HEK293 (cell line): Measurements from ENCODE around the gene ANO9.

Experiments
- CTCF ChIA-PET: fragments of 350-600 bp; formaldehyde crosslinking; extraction: SDS; loops from one replicate; lab custom pipeline; 2021; ENCODE audit warnings: antibody characterized with exemption; lab: Yijun Ruan, JAX
- POLR2A ChIA-PET: fragments of 300-600 bp; formaldehyde crosslinking; extraction: SDS; loops from one replicate; lab custom pipeline; 2020; ENCODE audit warnings: antibody characterized with exemption, inconsistent platforms; lab: Yijun Ruan, JAX
- H3K27ac ChIP-seq: fragments of 200-500 bp; sonication (Bioruptor generic); 2 replicates; pipeline ENCODE4 v1.5.1; 2014; ENCODE audit warnings: low read depth, low read length, control low read depth, inconsistent platforms; ENCODE audit errors: extremely low read depth
- H3K36me3 ChIP-seq, 2 experiments: fragments of 200-500 bp in 1 of 2; sonication (Bioruptor generic) in 1 of 2; 1 replicate in 1 of 2; 2 replicates in 1 of 2; pipeline ENCODE4 v1.5.1; 2014 to 2017; ENCODE audit warnings: inconsistent platforms in 2 of 2, low read length in 2 of 2; ENCODE audit not compliant: control insufficient read depth in 2 of 2, insufficient read depth in 1 of 2
- H3K4me1 ChIP-seq: fragments of 200-500 bp; sonication (Bioruptor generic); 2 replicates; pipeline ENCODE4 v1.5.1; 2014; ENCODE audit warnings: mild to moderate bottlenecking, low read length, inconsistent platforms; ENCODE audit not compliant: control insufficient read depth, insufficient read depth
- H3K4me3 ChIP-seq: 2 replicates; pipeline ENCODE4 v1.5.1; 2011; ENCODE audit warnings: low read depth, mild to moderate bottlenecking, control low read depth, low read length, moderate library complexity
- H3K9me3 ChIP-seq: fragments of 200-500 bp; sonication (Bioruptor generic); 2 replicates; pipeline ENCODE4 v1.5.1; 2014; ENCODE audit warnings: low read depth, low read length, inconsistent platforms; ENCODE audit not compliant: control insufficient read depth, insufficient read depth
- BCL11A ChIP-seq: fragments of 450-650 bp; formaldehyde crosslinking; IDR thresholded peaks from 2 replicates; pipeline ENCODE4 v1.5.1; 2016; ENCODE audit warnings: low read depth, missing biosample characterization, missing genetic modification characterization
- GFI1B ChIP-seq: fragments of 450-650 bp; formaldehyde crosslinking; IDR thresholded peaks from 2 replicates; pipeline ENCODE4 v1.5.1; 2016; ENCODE audit warnings: missing biosample characterization, missing genetic modification characterization
- GLIS1 ChIP-seq: fragments of 450-650 bp; formaldehyde crosslinking; IDR thresholded peaks from 2 replicates; pipeline ENCODE4 v1.5.1; 2016; ENCODE audit warnings: missing biosample characterization, missing genetic modification characterization
- KLF8 ChIP-seq: fragments of 450-650 bp; formaldehyde crosslinking; IDR thresholded peaks from 2 replicates; pipeline ENCODE4 v1.5.1; 2016; ENCODE audit warnings: missing biosample characterization, missing genetic modification characterization
- KLF9 ChIP-seq: fragments of 450-650 bp; formaldehyde crosslinking; IDR thresholded peaks from 2 replicates; pipeline ENCODE4 v1.5.1; 2016; ENCODE audit warnings: missing biosample characterization, missing genetic modification characterization, low read depth
- SETDB1 ChIP-seq: IDR thresholded peaks from one replicate; pipeline ENCODE4 v1.6.1; 2017; ENCODE audit warnings: mild to moderate bottlenecking, low read length, moderate library complexity, mixed read lengths; ENCODE audit not compliant: insufficient read length
- SP2 ChIP-seq: fragments of 450-650 bp; formaldehyde crosslinking; IDR thresholded peaks from 2 replicates; pipeline ENCODE4 v1.5.1; 2016; ENCODE audit warnings: missing biosample characterization, missing genetic modification characterization
- ZBTB48 ChIP-seq: fragments of 450-650 bp; formaldehyde crosslinking; IDR thresholded peaks from 2 replicates; pipeline ENCODE4 v1.5.1; 2016; ENCODE audit warnings: missing biosample characterization, missing genetic modification characterization
- ZBTB49 ChIP-seq: fragments of 450-650 bp; formaldehyde crosslinking; IDR thresholded peaks from 2 replicates; pipeline ENCODE4 v1.5.1; 2016; ENCODE audit warnings: missing biosample characterization, missing genetic modification characterization, low read depth
- ZBTB8A ChIP-seq: fragments of 450-650 bp; formaldehyde crosslinking; IDR thresholded peaks from 2 replicates; pipeline ENCODE4 v1.5.1; 2016; ENCODE audit warnings: missing biosample characterization, missing genetic modification characterization
- ZNF155 ChIP-seq: fragments of 450-650 bp; formaldehyde crosslinking; IDR thresholded peaks from 2 replicates; pipeline ENCODE4 v1.5.1; 2016; ENCODE audit warnings: missing biosample characterization, missing genetic modification characterization
- ZNF280C ChIP-seq: fragments of 450-650 bp; formaldehyde crosslinking; IDR thresholded peaks from 2 replicates; pipeline ENCODE4 v1.5.1; 2016; ENCODE audit warnings: missing biosample characterization, missing genetic modification characterization
- ZNF335 ChIP-seq: fragments of 450-650 bp; formaldehyde crosslinking; conservative IDR thresholded peaks from 2 replicates; pipeline ENCODE4 v1.5.1; 2016; ENCODE audit warnings: missing biosample characterization, missing genetic modification characterization
- ZNF354C ChIP-seq: fragments of 450-650 bp; formaldehyde crosslinking; IDR thresholded peaks from 2 replicates; pipeline ENCODE4 v1.5.1; 2016; ENCODE audit warnings: missing biosample characterization, missing genetic modification characterization, low read depth, borderline replicate concordance
- ZNF394 ChIP-seq: fragments of 450-650 bp; formaldehyde crosslinking; IDR thresholded peaks from 2 replicates; pipeline ENCODE4 v1.5.1; 2016; ENCODE audit warnings: missing biosample characterization, missing genetic modification characterization, mild to moderate bottlenecking, moderate library complexity, borderline replicate concordance
- ZNF416 ChIP-seq: fragments of 450-650 bp; formaldehyde crosslinking; IDR thresholded peaks from 2 replicates; pipeline ENCODE4 v1.5.1; 2016; ENCODE audit warnings: missing biosample characterization, missing genetic modification characterization
- ZNF501 ChIP-seq: fragments of 450-650 bp; formaldehyde crosslinking; IDR thresholded peaks from 2 replicates; pipeline ENCODE4 v1.5.1; 2016; ENCODE audit warnings: missing biosample characterization, missing genetic modification characterization
- ZNF529 ChIP-seq: fragments of 450-650 bp; formaldehyde crosslinking; IDR thresholded peaks from 2 replicates; pipeline ENCODE4 v1.5.1; 2017; ENCODE audit warnings: missing genetic modification characterization, missing biosample characterization; ENCODE audit not compliant: insufficient replicate concordance
- ZNF530 ChIP-seq: fragments of 450-650 bp; formaldehyde crosslinking; IDR thresholded peaks from 2 replicates; pipeline ENCODE4 v1.5.1; 2016; ENCODE audit warnings: low read depth, missing biosample characterization, missing genetic modification characterization
- ZNF580 ChIP-seq: fragments of 450-650 bp; formaldehyde crosslinking; IDR thresholded peaks from 2 replicates; pipeline ENCODE4 v1.5.1; 2016; ENCODE audit warnings: missing biosample characterization, missing genetic modification characterization
- ZNF585B ChIP-seq: fragments of 450-650 bp; formaldehyde crosslinking; IDR thresholded peaks from 2 replicates; pipeline ENCODE4 v1.5.1; 2016; ENCODE audit warnings: missing biosample characterization, missing genetic modification characterization
- ZNF610 ChIP-seq: fragments of 450-650 bp; formaldehyde crosslinking; IDR thresholded peaks from 2 replicates; pipeline ENCODE4 v1.5.1; 2016; ENCODE audit warnings: missing biosample characterization, missing genetic modification characterization, borderline replicate concordance
- ZNF776 ChIP-seq: fragments of 450-650 bp; formaldehyde crosslinking; IDR thresholded peaks from 2 replicates; pipeline ENCODE4 v1.5.0; 2017; ENCODE audit warnings: missing biosample characterization, missing genetic modification characterization, borderline replicate concordance
- ZNF785 ChIP-seq: fragments of 450-650 bp; formaldehyde crosslinking; IDR thresholded peaks from 2 replicates; pipeline ENCODE4 v1.5.1; 2016; ENCODE audit warnings: missing biosample characterization, missing genetic modification characterization
- TF ChIP-seq, protein P1 (sequence below): fragments of 450-650 bp; formaldehyde crosslinking; optimal IDR thresholded peaks from 2 replicates; pipeline ENCODE3; 2016; ENCODE audit warnings: missing biosample characterization, mild to moderate bottlenecking, missing genetic modification characterization

ANO9 gene

GRCh38 chr11:424232-424631 is 17.6 kb downstream of the ANO9 start (continued):
- TF ChIP-seq ZNF416 (no peak), SETDB1 (no peak)

- ChIA-PET POLR2A (interaction anchor here (0.6 kb wide), 1 partner anchor 15 kb away, joined by 3 read pairs; no protein-coding TSS in a partner anchor), CTCF (interaction anchor here (0.9 kb wide), 1 partner anchor 26 kb away, joined by 3 read pairs; no protein-coding TSS in a partner anchor)
- Histone ChIP-seq H3K4me1 (no peaks in the 10 kb centered on the region), H3K36me3 (no peaks in the 10 kb centered on the region), H3K4me3 (no peak overlapping the region), H3K9me3 (no peaks in the 10 kb centered on the region), H3K27ac (no peak overlapping the region)
- TF ChIP-seq ZNF776 (tag by site-specific recombination) (no peak), ZNF335 (tag by site-specific recombination) (no peak), ZNF394 (tag by site-specific recombination) (peak; percentile 72), KLF9 (tag by site-specific recombination) (no peak), ZNF280C (tag by site-specific recombination) (no peak), ZBTB48 (tag by site-specific recombination) (no peak), ZNF785 (tag by site-specific recombination) (no peak)
Observed at GRCh38 chr11:422249-422656, 19.6 kb downstream of the ANO9 start.

GRCh38 chr11:420911-421321 is 20.9 kb downstream of the ANO9 start:
- ChIA-PET POLR2A (no interaction called here), CTCF (no interaction called here)
- TF ChIP-seq KLF8 (tag by site-specific recombination) = no peak
- no peak for TF ChIP-seq GLIS1 (tag by site-specific recombination)
- TF ChIP-seq ZNF530 (tag by site-specific recombination) = no peak
- TF ChIP-seq BCL11A = no peak
- H3K4me1 ChIP-seq = no peaks in the 10 kb centered on the region
- H3K27ac ChIP-seq = no peak overlapping the region
- H3K36me3 ChIP-seq = no peaks in the 10 kb centered on the region
- H3K9me3 ChIP-seq = no peaks in the 10 kb centered on the region
- H3K4me3 ChIP-seq = no peak overlapping the region

DNA sequence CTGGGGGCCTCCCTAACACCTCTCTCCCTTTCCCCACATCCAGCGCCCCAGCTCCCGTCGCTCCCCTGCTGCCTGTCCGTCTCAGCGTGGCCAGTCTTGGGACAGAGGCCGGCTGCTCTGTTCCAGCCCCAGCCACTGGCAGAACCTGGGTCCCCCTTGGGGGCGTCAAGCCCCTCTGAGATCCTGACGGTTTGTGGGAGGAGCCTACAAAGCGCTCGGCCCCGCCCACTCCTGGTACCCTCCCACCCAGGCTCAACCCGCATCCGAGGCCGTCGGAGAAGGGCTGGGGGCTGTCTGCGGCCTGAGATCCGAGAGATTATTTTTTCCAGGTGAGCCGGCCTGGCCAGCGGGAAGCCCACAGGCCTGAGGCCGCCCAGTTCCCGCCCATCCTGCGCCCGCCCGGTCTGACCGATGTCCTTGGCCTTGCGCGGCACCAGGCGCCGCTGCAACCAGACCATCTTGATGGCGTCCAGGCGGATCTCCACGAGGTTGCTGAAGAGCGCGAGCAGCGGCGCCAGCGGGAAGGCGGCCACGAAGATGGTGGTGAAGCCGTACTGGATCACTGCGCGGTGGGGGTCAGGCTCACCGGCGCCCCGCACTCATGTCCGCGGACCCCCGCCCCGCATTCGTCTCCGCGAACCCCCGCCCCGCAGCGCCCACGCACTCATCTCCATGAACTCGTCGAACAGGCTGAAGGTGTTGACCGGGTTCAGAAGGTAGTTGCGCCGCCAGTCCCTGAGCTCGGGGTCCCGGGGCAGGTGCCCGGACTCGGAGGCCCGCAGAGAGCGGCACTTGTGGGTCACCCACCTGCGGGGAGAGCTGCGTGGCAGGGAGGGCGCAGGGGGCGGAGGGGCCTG is 21.5 kb downstream of the ANO9 start:
- ChIA-PET CTCF (no interaction called here), POLR2A (no interaction called here)
- H3K9me3 ChIP-seq = no peaks in the 10 kb centered on the region
- no peak overlapping the region for H3K4me3 ChIP-seq
- no peaks in the 10 kb centered on the region for H3K36me3 ChIP-seq
- no peaks in the 10 kb centered on the region for H3K4me1 ChIP-seq
- no peak overlapping the region for H3K27ac ChIP-seq
- TF ChIP-seq, protein P1, sequence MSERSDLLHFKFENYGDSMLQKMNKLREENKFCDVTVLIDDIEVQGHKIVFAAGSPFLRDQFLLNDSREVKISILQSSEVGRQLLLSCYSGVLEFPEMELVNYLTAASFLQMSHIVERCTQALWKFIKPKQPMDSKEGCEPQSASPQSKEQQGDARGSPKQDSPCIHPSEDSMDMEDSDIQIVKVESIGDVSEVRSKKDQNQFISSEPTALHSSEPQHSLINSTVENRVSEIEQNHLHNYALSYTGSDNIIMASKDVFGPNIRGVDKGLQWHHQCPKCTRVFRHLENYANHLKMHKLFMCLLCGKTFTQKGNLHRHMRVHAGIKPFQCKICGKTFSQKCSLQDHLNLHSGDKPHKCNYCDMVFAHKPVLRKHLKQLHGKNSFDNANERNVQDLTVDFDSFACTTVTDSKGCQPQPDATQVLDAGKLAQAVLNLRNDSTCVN (tag by site-specific recombination) = no peak
- TF ChIP-seq ZNF501 (no peak), GFI1B (tag by site-specific recombination) (no peak), ZNF610 (tag by site-specific recombination) (no peak), ZBTB49 (tag by site-specific recombination) (no peak), ZNF585B (tag by site-specific recombination) (no peak), ZNF354C (no peak), ZNF580 (tag by site-specific recombination) (no peak), SP2 (tag by site-specific recombination) (no peak), ZNF155 (tag by site-specific recombination) (no peak), ZBTB8A (no peak), ZNF529 (no peak)
